ENCODE results near the gene RIMBP2.
"Not testable (repeated sequence)": the region's sequence is repeated elsewhere in the genome, so short reads cannot be mapped to it uniquely, and the experiment has no call there.

Gene RIMBP2

GRCh38 chr12:130587966-130588365 lies 128.1 kb downstream of the RIMBP2 start:
- DNase-seq (ENCODE audit: low read depth): no peak
- TF ChIP-seq MYC (IDR thresholded peaks at IDR 0.05; ENCODE audit: low read depth, low read length) (no peak), CTCF (IDR thresholded peaks at IDR 0.05; ENCODE audit: low read depth, low read length) (no peak), MAX (IDR thresholded peaks at IDR 0.05; ENCODE audit: low read depth, low read length) (no peak), POLR2A (IDR thresholded peaks at IDR 0.05; ENCODE audit: extremely low read depth, insufficient read length) (no peak)
- no peak overlapping the region for H3K4me3 ChIP-seq (ENCODE audit: low read depth, low read length)

- DNase-seq (ENCODE audit: low read depth); H3K4me3 ChIP-seq (ENCODE audit: low read depth, low read length): not testable (repeated sequence)
Observed at GRCh38 chr12:130584475-130584874, 131.6 kb downstream of the RIMBP2 start.

GRCh38 chr12:130583800-130584199 lies 132.3 kb downstream of the RIMBP2 start:
- no peak overlapping the region for H3K4me3 ChIP-seq (ENCODE audit: low read depth, low read length)
- no peak for TF ChIP-seq POLR2A (IDR thresholded peaks at IDR 0.05; ENCODE audit: extremely low read depth, insufficient read length)
- no peak for TF ChIP-seq MYC (IDR thresholded peaks at IDR 0.05; ENCODE audit: low read depth, low read length)
- no peak for TF ChIP-seq MAX (IDR thresholded peaks at IDR 0.05; ENCODE audit: low read depth, low read length)
- no peak for TF ChIP-seq CTCF (IDR thresholded peaks at IDR 0.05; ENCODE audit: low read depth, low read length)
- no peak for DNase-seq (ENCODE audit: low read depth)

GRCh38 chr12:130583317-130583716 lies 132.8 kb downstream of the RIMBP2 start:
- DNase-seq (ENCODE audit: low read depth): no peak
- H3K4me3 ChIP-seq (ENCODE audit: low read depth, low read length): no peak overlapping the region
- TF ChIP-seq CTCF (IDR thresholded peaks at IDR 0.05; ENCODE audit: low read depth, low read length) (no peak), MAX (IDR thresholded peaks at IDR 0.05; ENCODE audit: low read depth, low read length) (no peak), POLR2A (IDR thresholded peaks at IDR 0.05; ENCODE audit: extremely low read depth, insufficient read length) (no peak), MYC (IDR thresholded peaks at IDR 0.05; ENCODE audit: low read depth, low read length) (no peak)

GRCh38 chr12:130582286-130582685 lies 133.8 kb downstream of the RIMBP2 start:
- H3K4me3 ChIP-seq (ENCODE audit: low read depth, low read length): no peak overlapping the region
- no peak for TF ChIP-seq CTCF (IDR thresholded peaks at IDR 0.05; ENCODE audit: low read depth, low read length)
- DNase-seq (ENCODE audit: low read depth): no peak

- DNase-seq (ENCODE audit: low read depth): no peak
- TF ChIP-seq MYC (IDR thresholded peaks at IDR 0.05; ENCODE audit: low read depth, low read length) (no peak), MAX (IDR thresholded peaks at IDR 0.05; ENCODE audit: low read depth, low read length) (no peak)
Observed at GRCh38 chr12:130581782-130582181, 134.3 kb downstream of the RIMBP2 start.

GRCh38 chr12:130579231-130579630 lies 136.9 kb downstream of the RIMBP2 start:
- H3K4me3 ChIP-seq (ENCODE audit: low read depth, low read length): no peak overlapping the region
- TF ChIP-seq MYC (IDR thresholded peaks at IDR 0.05; ENCODE audit: low read depth, low read length): no peak
- no peak for TF ChIP-seq POLR2A (IDR thresholded peaks at IDR 0.05; ENCODE audit: extremely low read depth, insufficient read length)
- TF ChIP-seq CTCF (IDR thresholded peaks at IDR 0.05; ENCODE audit: low read depth, low read length): no peak
- no peak for TF ChIP-seq MAX (IDR thresholded peaks at IDR 0.05; ENCODE audit: low read depth, low read length)
- no peak for DNase-seq (ENCODE audit: low read depth)

More at GRCh38 chr12:130581782-130582181, 134.3 kb downstream of the RIMBP2 start:
- H3K4me3 ChIP-seq (ENCODE audit: low read depth, low read length): no peak overlapping the region
